MM.1S (cell line): ENCODE results near the gene KCNJ12.

ENCODE experiments used
- DNase-seq: peaks from one replicate; pipeline ENCODE4 v3.0.0-alpha.2; 2015
- H2AFZ ChIP-seq: fragments of 300-600 bp; sonication (generic); 2 replicates; pipeline ENCODE4 v1.6.0; 2016; ENCODE audit warnings: antibody characterized with exemption, low read length
- H3F3A ChIP-seq: fragments of 300-600 bp; sonication (generic); 2 replicates; pipeline ENCODE4 v1.6.1; 2016; ENCODE audit warnings: mild to moderate bottlenecking, antibody characterized with exemption, low read length, moderate library complexity, mixed read lengths; ENCODE audit not compliant: insufficient read depth
- H3K27ac ChIP-seq: fragments of 300-600 bp; sonication (generic); 2 replicates; pipeline ENCODE4 v1.5.1; 2016; ENCODE audit warnings: mild to moderate bottlenecking, low read length
- H3K27me3 ChIP-seq: fragments of 300-600 bp; sonication (generic); replicated peaks from 2 replicates; pipeline ENCODE4 v1.6.0; 2016; ENCODE audit warnings: low read length; ENCODE audit not compliant: insufficient read depth
- H3K36me3 ChIP-seq: fragments of 300-600 bp; sonication (generic); replicated peaks from 2 replicates; pipeline ENCODE4 v1.6.1; 2016; ENCODE audit warnings: mild to moderate bottlenecking, low read length, mixed read lengths; ENCODE audit not compliant: insufficient read depth
- H3K4me1 ChIP-seq: fragments of 300-600 bp; sonication (generic); 2 replicates; pipeline ENCODE4 v1.6.1; 2016; ENCODE audit warnings: low read length, mixed read lengths
- H3K4me2 ChIP-seq: fragments of 300-600 bp; sonication (generic); 2 replicates; pipeline ENCODE4 v1.6.0; 2016; ENCODE audit warnings: low read depth, low read length
- H3K4me3 ChIP-seq: fragments of 300-600 bp; sonication (generic); 2 replicates; pipeline ENCODE4 v1.5.1; 2016; ENCODE audit warnings: low read length, mixed read lengths
- H3K79me2 ChIP-seq: fragments of 300-600 bp; sonication (generic); 2 replicates; pipeline ENCODE4 v1.6.1; 2016; ENCODE audit warnings: mixed run types, low read length, mixed read lengths
- H3K9ac ChIP-seq: fragments of 300-600 bp; sonication (generic); 2 replicates; pipeline ENCODE4 v1.6.1; 2016; ENCODE audit warnings: low read length, mixed read lengths
- H3K9me2 ChIP-seq: fragments of 300-600 bp; sonication (generic); replicated peaks from 2 replicates; pipeline ENCODE4 v1.6.1; 2016; ENCODE audit warnings: mild to moderate bottlenecking, low read length, mixed read lengths; ENCODE audit not compliant: insufficient read depth
- H3K9me3 ChIP-seq: fragments of 300-600 bp; sonication (generic); replicated peaks from 2 replicates; pipeline ENCODE4 v1.6.1; 2016; ENCODE audit warnings: mild to moderate bottlenecking, low read length, mixed read lengths; ENCODE audit not compliant: insufficient read depth
- H4K20me1 ChIP-seq: fragments of 300-600 bp; sonication (generic); 2 replicates; pipeline ENCODE4 v1.6.1; 2016; ENCODE audit warnings: mild to moderate bottlenecking, low read length, moderate library complexity, mixed read lengths; ENCODE audit not compliant: insufficient read depth
- CTCF ChIP-seq: fragments of 300-600 bp; sonication (generic); IDR thresholded peaks from 2 replicates; pipeline ENCODE4 v1.5.1; 2016; ENCODE audit warnings: antibody characterized with exemption, low read length, mixed read lengths
- EZH2 ChIP-seq: fragments of 300-600 bp; sonication (generic); optimal IDR thresholded peaks from 2 replicates; pipeline ENCODE3; 2017; ENCODE audit warnings: low read depth, mild to moderate bottlenecking, antibody characterized with exemption, low read length, mixed read lengths
- EZH2phosphoT487 ChIP-seq: fragments of 300-600 bp; sonication (generic); IDR thresholded peaks from 2 replicates; pipeline ENCODE4 v1.6.1; 2018; ENCODE audit warnings: antibody characterized with exemption, low read length

The KCNJ12 gene

DNA sequence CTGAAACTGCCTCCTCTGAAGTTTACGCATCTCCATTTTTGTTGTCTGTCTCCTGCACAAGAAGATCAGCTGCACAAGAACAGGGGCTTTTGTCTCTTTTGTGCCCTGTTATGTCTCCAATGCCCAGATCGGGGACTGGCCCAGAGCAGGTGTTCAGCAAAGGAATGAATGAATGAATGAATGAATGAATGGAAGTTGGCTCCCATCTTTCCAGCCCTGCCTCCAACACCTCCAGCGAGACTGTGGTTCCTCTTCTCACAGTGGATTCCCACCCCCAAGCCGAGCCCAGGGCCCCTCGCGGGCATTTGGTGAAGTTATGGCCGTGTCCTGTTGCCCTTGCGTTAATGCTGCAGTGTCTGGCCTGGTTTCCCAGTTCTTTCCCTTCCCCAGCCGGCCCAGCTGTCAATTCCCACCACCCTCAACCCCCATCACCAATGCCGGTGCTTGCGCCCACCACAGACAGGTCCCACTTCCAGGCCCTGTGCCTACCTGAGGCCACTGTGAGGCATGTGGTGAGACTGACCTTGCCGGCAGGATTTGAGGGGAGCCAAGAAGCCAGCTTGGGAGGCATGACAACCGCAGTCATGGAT, 21.3 kb upstream of the KCNJ12 start:
- Histone ChIP-seq H3F3A (no peaks in the 10 kb centered on the region), H3K4me2 (no peak overlapping the region), H3K36me3 (no peaks in the 10 kb centered on the region), H3K9me3 (no peaks in the 10 kb centered on the region), H4K20me1 (no peaks in the 10 kb centered on the region), H3K9me2 (no peaks in the 10 kb centered on the region), H3K4me1 (no peaks in the 10 kb centered on the region), H3K27ac (no peak overlapping the region), H3K79me2 (no peaks in the 10 kb centered on the region), H3K9ac (no peak overlapping the region), H2AFZ (no peak overlapping the region), H3K4me3 (no peak overlapping the region), H3K27me3 (peaks cover 46% of the 10 kb centered on the region)
- DNase-seq: no peak
- no peak for TF ChIP-seq EZH2phosphoT487
- TF ChIP-seq EZH2: no peak
- TF ChIP-seq CTCF: no peak

DNA sequence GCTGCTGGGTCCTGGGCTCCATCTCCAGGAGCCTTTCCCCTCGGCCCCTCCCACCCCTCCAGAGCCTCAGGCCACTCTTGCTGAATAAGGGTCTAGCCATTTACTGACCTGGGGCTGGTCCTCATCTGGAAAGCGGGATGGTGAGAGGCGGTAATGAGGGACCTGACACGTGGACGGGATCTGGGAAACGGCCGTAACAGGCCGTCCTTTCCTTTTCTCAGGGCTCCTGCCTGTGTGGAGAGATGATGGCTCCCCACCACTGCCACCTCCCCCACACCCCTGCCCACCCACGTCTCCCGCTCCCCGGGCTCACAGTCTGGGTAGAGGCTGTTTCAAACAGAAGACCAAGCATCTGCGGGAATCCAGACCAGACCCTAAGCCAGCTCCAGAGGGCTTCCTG, 20.6 kb upstream of the KCNJ12 start:
- Histone ChIP-seq H3K79me2 (no peaks in the 10 kb centered on the region), H3K4me1 (no peaks in the 10 kb centered on the region), H3K27ac (no peak overlapping the region), H3K27me3 (peaks cover 53% of the 10 kb centered on the region), H4K20me1 (no peaks in the 10 kb centered on the region), H2AFZ (no peak overlapping the region), H3F3A (no peaks in the 10 kb centered on the region), H3K4me3 (no peak overlapping the region), H3K4me2 (no peak overlapping the region), H3K9ac (no peak overlapping the region), H3K9me2 (no peaks in the 10 kb centered on the region), H3K9me3 (no peaks in the 10 kb centered on the region), H3K36me3 (no peaks in the 10 kb centered on the region)
- DNase-seq: no peak
- TF ChIP-seq CTCF (no peak), EZH2phosphoT487 (no peak), EZH2 (no peak)

- H3K4me3 ChIP-seq: no peak overlapping the region
- TF ChIP-seq EZH2 (no peak), CTCF (no peak), EZH2phosphoT487 (no peak)
- H3K27ac ChIP-seq: no peak overlapping the region
- no peak for DNase-seq
- H3K36me3 ChIP-seq: no peaks in the 10 kb centered on the region
- H3F3A ChIP-seq: no peaks in the 10 kb centered on the region
- H3K9ac ChIP-seq: no peak overlapping the region
- no peaks in the 10 kb centered on the region for H3K79me2 ChIP-seq
- H3K4me1 ChIP-seq: no peaks in the 10 kb centered on the region
- H2AFZ ChIP-seq: no peak overlapping the region
- no peaks in the 10 kb centered on the region for H4K20me1 ChIP-seq
- peaks cover 54% of the 10 kb centered on the region for H3K27me3 ChIP-seq
- no peak overlapping the region for H3K4me2 ChIP-seq
- H3K9me3 ChIP-seq: no peaks in the 10 kb centered on the region
- no peaks in the 10 kb centered on the region for H3K9me2 ChIP-seq
These were observed 19.5 kb upstream of the KCNJ12 start for GRCh38 chr17:21356537-21357127.
